Measurements from ENCODE around the gene GADD45B. TPM values are rescaled to one million over a fixed set of nuclear protein-coding genes. Genes with fewer than 3 reads are reported as not detected.

The GADD45B gene
- total and polyA plus RNA-seq, 10 of the 15 experiments (the other 5 are each of a cell fraction or from before 2014, with no cell fraction given): 2.4 to 180 (median 91.1) TPM

GRCh38 chr19:2428756-2429711 is 46.9 kb upstream of the GADD45B start:
- intact Hi-C loops (cut with micrococcal nuclease; ENCODE audit: unreplicated experiment): no loop called here
- ChIA-PET POLR2A (interaction anchor here (0.5 to 1.4 kb wide), 3 partner anchors 151 to 178 kb away, joined by 3 to 8 read pairs (median 3); no protein-coding TSS in a partner anchor), CTCF (interaction anchor here (1.5 to 1.6 kb wide), 2 partner anchors 185 to 208 kb away, joined by 6 read pairs; no protein-coding TSS in a partner anchor), RAD21 (ENCODE audit: unreplicated experiment) (interaction anchor here (1.6 to 1.8 kb wide), 2 partner anchors 47 to 182 kb away, joined by 7 to 8 read pairs; partner anchors contain the start of gene GADD45B), SMC1A (ENCODE audit: uncharacterized antibody, unreplicated experiment) (interaction anchor here (1.1 to 1.7 kb wide), 2 partner anchors 185 to 270 kb away, joined by 3 read pairs; no protein-coding TSS in a partner anchor)
- Histone ChIP-seq H3K79me2 (ENCODE audit: control insufficient read depth, insufficient read depth, low read length) (peaks cover 22% of the 10 kb centered on the region), H4K20me1 (ENCODE audit: control insufficient read depth, insufficient read depth) (no peaks in the 10 kb centered on the region; the same call in 1 of the 2 replicates), H3K9me3 (replicated peaks; ENCODE audit: control insufficient read depth, insufficient read depth, low read length) (no peaks in the 10 kb centered on the region), H3K36me3 (ENCODE audit: control insufficient read depth in 2 of 2, insufficient read depth in 2 of 2, low read length in 1 of 2) (peaks cover 7 to 26% of the 10 kb centered on the region in 2 experiments; a peak in 3 of 4 replicates), H3K27ac (ENCODE audit: control insufficient read depth, insufficient read depth) (no peak overlapping the region), H3K4me2 (ENCODE audit: control insufficient read depth, insufficient read depth) (no peak overlapping the region), H3K27me3 (replicated peaks in 1 of 2; ENCODE audit: control insufficient read depth in 2 of 2, insufficient read depth in 2 of 2, low read length in 1 of 2) (no peaks in the 10 kb centered on the region), H3K4me3 (no peak overlapping the region), H3K9ac (ENCODE audit: control insufficient read depth, insufficient read depth, low read length) (no peak overlapping the region), H3K4me1 (ENCODE audit: control insufficient read depth, insufficient read depth, low read length) (peaks cover 11% of the 10 kb centered on the region), H2AFZ (ENCODE audit: control insufficient read depth, low read depth, low read length) (no peak overlapping the region)
- FAIRE-seq (no peak), ATAC-seq (no peak), DNase-seq (ENCODE audit: low read depth, low spot score) (no peak)
- WGBS (ENCODE audit: insufficient coverage, insufficient replicate concordance, low lambda C conversion rate, missing lambda C conversion rate): 86% methylated on average over 37 of the region's 37 CpGs
- TF ChIP-seq FOS (IDR thresholded peaks at IDR 0.05; ENCODE audit: borderline replicate concordance, extremely low read depth, insufficient read length): no peak
- TF ChIP-seq TAF1 (IDR thresholded peaks at IDR 0.05; ENCODE audit: borderline replicate concordance, low read depth, low read length): no peak
- TF ChIP-seq POLR2A (IDR thresholded peaks at IDR 0.05; ENCODE audit: low read depth, low read length): peak; percentile 55; the same call in 1 of the 2 replicates
- peak; percentile 2 for TF ChIP-seq BCL3 (IDR thresholded peaks at IDR 0.05; ENCODE audit: borderline replicate concordance, insufficient read depth, low read depth, low read length, poor library complexity, severe bottlenecking)
- BruUV-seq (replicated peaks): no TSS peak
- in situ Hi-C loops (cut with MboI): no loop called here
